K562 (cell line): ENCODE measurements around the gene CLCA1. TPM values are rescaled to one million over a fixed set of nuclear protein-coding genes. Genes with fewer than 3 reads are reported as not detected.

ENCODE experiments used
- CEBPB ChIP-seq: fragments of 450-650 bp; IDR thresholded peaks from 2 replicates; pipeline ENCODE4 v1.6.1; 2016; ENCODE audit warnings: missing genetic modification characterization, missing compliant biosample characterization
- CREBBP ChIP-seq: IDR thresholded peaks from one replicate; pipeline ENCODE4 v1.6.1; 2012; ENCODE audit warnings: low read depth, mild to moderate bottlenecking, control low read depth, inconsistent platforms, low read length
- ILF3 ChIP-seq: fragments of 450-650 bp; IDR thresholded peaks from 2 replicates; pipeline ENCODE4 v1.6.1; 2018; ENCODE audit warnings: antibody characterized with exemption, mild to moderate bottlenecking, moderate library complexity, borderline replicate concordance
- JUN ChIP-seq, 2 experiments: sonication (generic) in 1 of 2; formaldehyde crosslinking in 1 of 2; IDR thresholded peaks; 2 replicates each; pipeline versions ENCODE4 v1.6.1 to v1.8.0; 2012 to 2022; ENCODE audit warnings: borderline replicate concordance in 2 of 2, mild to moderate bottlenecking in 2 of 2, improper control_type of control experiment in 1 of 2, low read depth in 1 of 2, low read length in 1 of 2, missing genetic modification reagents in 1 of 2
- NR2F6 ChIP-seq: fragments of 450-650 bp; formaldehyde crosslinking; IDR thresholded peaks from 2 replicates; pipeline ENCODE4 v1.4.0; 2020; ENCODE audit warnings: mild to moderate bottlenecking
- PHB2 ChIP-seq: fragments of 450-650 bp; IDR thresholded peaks from 2 replicates; pipeline ENCODE4 v1.6.1; 2017; ENCODE audit warnings: low read depth
- RREB1 ChIP-seq: fragments of 250-450 bp; sonication (Bioruptor Pico); IDR thresholded peaks from 2 replicates; pipeline ENCODE4 v1.4.0; 2020
- SLC30A9 ChIP-seq: fragments of 250-450 bp; sonication (Bioruptor Pico); IDR thresholded peaks from 2 replicates; pipeline ENCODE4 v1.8.0; 2022; ENCODE audit warnings: mild to moderate bottlenecking, moderate library complexity
- TAF1 ChIP-seq: IDR thresholded peaks from 2 replicates; pipeline ENCODE4 v1.6.1; 2011; ENCODE audit warnings: mild to moderate bottlenecking, low read length, moderate library complexity; ENCODE audit not compliant: insufficient read depth, control insufficient read depth, severe bottlenecking; ENCODE audit errors: extremely low read depth
- polyA plus RNA-seq, 8 experiments: library from polyadenylated mRNA; depleted of rRNA in 4 of 8; stranded (reverse) in 5 of 8; unstranded in 3 of 8; fragments of >200 nt; fragmentation: Nextera tagmentation in 2 of 8; fragmentation: Illumina TruSeq in 1 of 8; extraction: Ambion mirVana in 2 of 8; extraction: Trizol in 1 of 8; gene quantifications; 2 replicates each; pipeline versions ENCODE4 v1.2.1 to v1.2.3, GENCODE V29; 2011 to 2014; ENCODE audit warnings: inconsistent platforms in 1 of 8, missing spikeins in 1 of 8
- total RNA-seq, 7 experiments: library from RNA; depleted of rRNA in 6 of 7; stranded (reverse); fragments of >200 nt in 6 of 7; fragmentation: Illumina TruSeq in 2 of 7; extraction: Trizol in 2 of 7; gene quantifications; 2 replicates each; pipeline versions ENCODE4 v1.2.1 to v1.2.3, GENCODE V29; 2011 to 2021; ENCODE audit warnings: low replicate concordance in 1 of 7
- TF ChIP-seq, protein P1 (sequence below): sonication (generic); formaldehyde crosslinking; IDR thresholded peaks from 2 replicates; pipeline ENCODE4 v1.8.1; 2023; ENCODE audit warnings: missing genetic modification reagents, mild to moderate bottlenecking, borderline replicate concordance
- TF ChIP-seq, protein P2 (sequence below): fragments of 250-450 bp; sonication (Bioruptor Pico); IDR thresholded peaks from 2 replicates; pipeline ENCODE4 v1.5.0; 2021

Gene CLCA1
- total and polyA plus RNA-seq, 9 of the 15 experiments (the other 6 are each of a cell fraction or from before 2014, with no cell fraction given) = 0.03 to 0.08 (median 0.04) TPM; not detected in 6

GRCh38 chr1:86461482-86461881 lies 7.2 kb upstream of the CLCA1 start (continued):
- TF ChIP-seq RREB1 (CRISPR knock-in tag) (peak; percentile 94), NR2F6 (CRISPR knock-in tag) (peak; percentile 85; the same call in 1 of the 2 replicates), PHB2 (no peak), SLC30A9 (peak; percentile 82; the same call in 1 of the 2 replicates), CREBBP (no peak), TAF1 (no peak), ILF3 (no peak), JUN (IDR thresholded peaks at IDR 0.05; ENCODE audit: borderline replicate concordance, low read depth, low read length) (0 out of 2 replicates have a peak, but pooled peaks have one; percentile 6), JUN (CRISPR knock-in tag; IDR thresholded peaks at IDR 0.05; ENCODE audit: borderline replicate concordance) (no peak), CEBPB (tag) (peak; percentile 46; the same call in 1 of the 2 replicates)
- TF ChIP-seq, protein P1, sequence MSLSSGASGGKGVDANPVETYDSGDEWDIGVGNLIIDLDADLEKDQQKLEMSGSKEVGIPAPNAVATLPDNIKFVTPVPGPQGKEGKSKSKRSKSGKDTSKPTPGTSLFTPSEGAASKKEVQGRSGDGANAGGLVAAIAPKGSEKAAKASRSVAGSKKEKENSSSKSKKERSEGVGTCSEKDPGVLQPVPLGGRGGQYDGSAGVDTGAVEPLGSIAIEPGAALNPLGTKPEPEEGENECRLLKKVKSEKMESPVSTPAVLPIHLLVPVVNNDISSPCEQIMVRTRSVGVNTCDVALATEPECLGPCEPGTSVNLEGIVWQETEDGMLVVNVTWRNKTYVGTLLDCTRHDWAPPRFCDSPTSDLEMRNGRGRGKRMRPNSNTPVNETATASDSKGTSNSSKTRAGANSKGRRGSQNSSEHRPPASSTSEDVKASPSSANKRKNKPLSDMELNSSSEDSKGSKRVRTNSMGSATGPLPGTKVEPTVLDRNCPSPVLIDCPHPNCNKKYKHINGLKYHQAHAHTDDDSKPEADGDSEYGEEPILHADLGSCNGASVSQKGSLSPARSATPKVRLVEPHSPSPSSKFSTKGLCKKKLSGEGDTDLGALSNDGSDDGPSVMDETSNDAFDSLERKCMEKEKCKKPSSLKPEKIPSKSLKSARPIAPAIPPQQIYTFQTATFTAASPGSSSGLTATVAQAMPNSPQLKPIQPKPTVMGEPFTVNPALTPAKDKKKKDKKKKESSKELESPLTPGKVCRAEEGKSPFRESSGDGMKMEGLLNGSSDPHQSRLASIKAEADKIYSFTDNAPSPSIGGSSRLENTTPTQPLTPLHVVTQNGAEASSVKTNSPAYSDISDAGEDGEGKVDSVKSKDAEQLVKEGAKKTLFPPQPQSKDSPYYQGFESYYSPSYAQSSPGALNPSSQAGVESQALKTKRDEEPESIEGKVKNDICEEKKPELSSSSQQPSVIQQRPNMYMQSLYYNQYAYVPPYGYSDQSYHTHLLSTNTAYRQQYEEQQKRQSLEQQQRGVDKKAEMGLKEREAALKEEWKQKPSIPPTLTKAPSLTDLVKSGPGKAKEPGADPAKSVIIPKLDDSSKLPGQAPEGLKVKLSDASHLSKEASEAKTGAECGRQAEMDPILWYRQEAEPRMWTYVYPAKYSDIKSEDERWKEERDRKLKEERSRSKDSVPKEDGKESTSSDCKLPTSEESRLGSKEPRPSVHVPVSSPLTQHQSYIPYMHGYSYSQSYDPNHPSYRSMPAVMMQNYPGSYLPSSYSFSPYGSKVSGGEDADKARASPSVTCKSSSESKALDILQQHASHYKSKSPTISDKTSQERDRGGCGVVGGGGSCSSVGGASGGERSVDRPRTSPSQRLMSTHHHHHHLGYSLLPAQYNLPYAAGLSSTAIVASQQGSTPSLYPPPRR (CRISPR knock-in tag) = no peak
- TF ChIP-seq, protein P2, sequence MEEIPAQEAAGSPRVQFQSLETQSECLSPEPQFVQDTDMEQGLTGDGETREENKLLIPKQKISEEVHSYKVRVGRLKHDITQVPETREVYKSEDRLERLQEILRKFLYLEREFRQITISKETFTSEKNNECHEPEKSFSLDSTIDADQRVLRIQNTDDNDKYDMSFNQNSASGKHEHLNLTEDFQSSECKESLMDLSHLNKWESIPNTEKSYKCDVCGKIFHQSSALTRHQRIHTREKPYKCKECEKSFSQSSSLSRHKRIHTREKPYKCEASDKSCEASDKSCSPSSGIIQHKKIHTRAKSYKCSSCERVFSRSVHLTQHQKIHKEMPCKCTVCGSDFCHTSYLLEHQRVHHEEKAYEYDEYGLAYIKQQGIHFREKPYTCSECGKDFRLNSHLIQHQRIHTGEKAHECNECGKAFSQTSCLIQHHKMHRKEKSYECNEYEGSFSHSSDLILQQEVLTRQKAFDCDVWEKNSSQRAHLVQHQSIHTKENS (CRISPR knock-in tag) = no peak
